ENCODE results near the gene CISD2.
"Not testable (repeated sequence)": the region's sequence is repeated elsewhere in the genome, so short reads cannot be mapped to it uniquely, and the experiment has no call there.

The CISD2 gene, protein sequence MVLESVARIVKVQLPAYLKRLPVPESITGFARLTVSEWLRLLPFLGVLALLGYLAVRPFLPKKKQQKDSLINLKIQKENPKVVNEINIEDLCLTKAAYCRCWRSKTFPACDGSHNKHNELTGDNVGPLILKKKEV

DNA sequence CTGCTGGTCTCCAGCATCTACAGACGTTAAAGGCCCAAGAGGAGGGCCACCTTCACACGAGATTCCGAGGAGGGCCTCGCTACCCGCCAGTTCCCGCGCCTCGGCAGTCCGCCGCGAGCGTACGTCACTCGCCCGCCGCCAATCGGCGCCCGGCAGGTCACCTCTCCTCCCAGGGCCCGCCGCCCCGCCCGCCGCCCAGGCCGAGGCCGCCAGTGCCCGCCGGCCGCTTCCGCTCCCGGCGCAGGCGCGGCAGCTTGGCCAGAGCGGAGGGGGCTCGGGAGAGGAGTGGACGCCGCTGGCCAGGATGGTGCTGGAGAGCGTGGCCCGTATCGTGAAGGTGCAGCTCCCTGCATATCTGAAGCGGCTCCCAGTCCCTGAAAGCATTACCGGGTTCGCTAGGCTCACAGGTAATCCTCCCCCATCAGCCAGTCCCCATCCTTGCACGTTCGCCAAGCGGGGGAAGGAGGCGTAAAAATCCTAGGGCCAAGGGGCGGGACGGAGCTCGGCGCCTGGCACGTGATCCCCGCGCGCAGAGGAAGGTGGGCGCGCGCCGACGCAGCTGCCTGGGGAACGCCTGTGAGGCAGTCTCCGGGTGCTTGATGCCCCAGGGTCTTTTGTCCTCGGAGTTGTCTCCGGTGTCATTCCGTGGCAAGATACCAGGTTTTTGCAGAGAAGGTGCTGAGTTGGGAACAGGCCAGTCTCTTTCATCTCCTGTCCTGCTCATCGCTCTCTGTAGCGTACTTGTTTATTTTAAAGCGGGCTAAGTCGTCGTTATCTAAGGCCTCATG, at the start of gene CISD2:
Gene CISD2, plus strand, starts transcription at position 212 of the 788 bp plus-strand sequence. Its CDS starts 93 bp downstream, at position 305.
- peak; percentile 85 for DNase-seq (ENCODE audit: low read depth)

- DNase-seq (ENCODE audit: low read depth) = not testable (repeated sequence)
These were observed 49.7 kb upstream of the CISD2 start for GRCh38 chr4:102819100-102819499.

DNA sequence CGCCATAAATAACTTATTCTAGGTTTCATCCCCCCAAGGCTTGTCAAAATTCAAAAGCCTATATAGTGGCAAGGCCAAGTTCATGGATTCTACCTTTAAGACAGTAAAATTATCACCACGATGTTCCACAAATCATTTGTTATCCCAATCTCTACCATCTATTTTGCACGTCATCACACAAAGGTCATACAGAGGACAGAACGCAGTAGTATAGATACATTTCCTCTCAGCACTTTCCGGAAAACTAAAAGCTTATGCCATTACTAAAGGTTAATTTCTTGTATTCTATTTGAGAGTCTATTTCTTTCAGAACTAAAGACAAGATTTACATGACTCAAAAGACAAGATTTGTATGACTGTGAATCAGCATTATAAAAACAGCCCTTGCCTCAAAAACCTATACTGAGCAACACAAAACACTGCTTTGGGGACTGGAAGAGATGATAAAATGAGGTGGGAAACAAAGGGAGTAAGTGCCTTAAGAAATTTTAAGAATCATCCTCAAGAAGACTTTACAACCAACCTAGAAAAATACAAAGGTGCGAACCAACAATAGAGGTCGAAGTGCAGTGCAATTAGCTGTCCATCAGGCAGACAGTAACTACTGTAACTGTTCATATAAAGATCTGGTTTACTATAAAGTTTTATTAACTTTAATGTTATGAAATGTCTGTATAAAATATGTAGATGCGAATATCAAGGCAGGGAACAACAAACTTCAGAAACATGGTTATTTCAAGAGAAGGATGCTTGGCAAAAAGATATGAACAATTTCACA, 49.0 kb upstream of the CISD2 start:
- DNase-seq (ENCODE audit: low read depth) = no peak

- no peak for DNase-seq (ENCODE audit: low read depth)
These were observed 45.3 kb upstream of the CISD2 start for GRCh38 chr4:102823464-102823863.

DNA sequence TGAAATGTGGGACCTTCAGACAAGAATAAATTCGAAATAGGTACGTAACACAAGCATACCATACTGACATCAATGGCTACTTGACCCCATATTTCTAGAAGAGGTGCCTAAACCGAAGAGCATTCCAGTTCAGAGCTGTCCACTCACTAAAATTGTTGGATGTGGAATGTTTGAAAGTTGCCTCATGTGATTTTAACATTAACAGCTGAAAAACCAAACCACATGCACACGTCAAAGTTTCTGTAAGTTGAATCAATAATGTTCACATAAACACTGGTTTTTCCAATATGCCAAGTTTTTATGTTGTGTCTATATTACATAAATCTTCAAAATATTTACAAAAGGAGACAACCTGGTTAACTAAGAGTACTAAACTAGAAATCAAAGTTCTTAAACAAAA, 44.9 kb upstream of the CISD2 start:
- DNase-seq (ENCODE audit: low read depth) = no peak

- no peak for DNase-seq (ENCODE audit: low read depth)
These were observed 44.4 kb upstream of the CISD2 start for GRCh38 chr4:102824398-102824797.

DNA sequence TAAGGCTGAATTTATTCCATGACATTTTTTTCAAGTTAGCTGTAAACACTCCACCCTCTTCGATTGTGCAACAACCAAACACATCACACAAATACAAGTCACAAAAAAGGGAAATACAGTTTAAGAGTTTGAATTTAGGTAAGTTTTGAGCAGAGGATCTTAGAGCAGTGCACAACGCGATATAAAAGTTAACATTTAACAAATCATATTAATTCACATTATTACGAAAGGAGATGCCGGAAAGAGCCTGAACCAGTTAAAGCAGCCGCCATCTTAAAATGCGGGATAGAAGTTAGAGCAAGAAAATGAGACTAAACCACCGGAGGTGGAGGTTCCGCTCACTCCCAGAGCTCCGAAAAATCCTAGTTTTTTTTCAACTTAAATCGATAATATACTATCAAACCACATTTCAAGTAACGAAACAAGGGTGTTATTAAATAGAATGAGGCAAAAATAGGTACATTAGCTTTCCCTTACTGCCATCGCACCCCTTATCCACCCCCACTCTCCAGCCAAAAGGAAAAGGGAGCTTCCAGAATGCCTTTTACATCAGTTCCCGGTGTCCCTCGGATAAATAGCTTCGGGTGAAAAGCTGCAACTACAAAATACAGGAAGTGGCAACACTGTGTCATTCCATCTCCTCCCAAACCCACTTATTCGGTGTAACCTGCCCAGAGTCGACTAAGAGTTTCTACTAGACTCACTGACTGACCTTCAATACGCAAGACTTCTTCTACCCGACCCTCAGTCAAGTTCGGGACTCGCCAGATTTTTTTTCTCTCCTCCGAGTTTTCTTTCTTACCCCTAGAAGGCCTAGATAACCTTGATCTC, 43.3 kb upstream of the CISD2 start:
- peak; percentile 22 for DNase-seq (ENCODE audit: low read depth)

- no peak for DNase-seq (ENCODE audit: low read depth)
These were observed 42.5 kb upstream of the CISD2 start for GRCh38 chr4:102826105-102826889.

DNA sequence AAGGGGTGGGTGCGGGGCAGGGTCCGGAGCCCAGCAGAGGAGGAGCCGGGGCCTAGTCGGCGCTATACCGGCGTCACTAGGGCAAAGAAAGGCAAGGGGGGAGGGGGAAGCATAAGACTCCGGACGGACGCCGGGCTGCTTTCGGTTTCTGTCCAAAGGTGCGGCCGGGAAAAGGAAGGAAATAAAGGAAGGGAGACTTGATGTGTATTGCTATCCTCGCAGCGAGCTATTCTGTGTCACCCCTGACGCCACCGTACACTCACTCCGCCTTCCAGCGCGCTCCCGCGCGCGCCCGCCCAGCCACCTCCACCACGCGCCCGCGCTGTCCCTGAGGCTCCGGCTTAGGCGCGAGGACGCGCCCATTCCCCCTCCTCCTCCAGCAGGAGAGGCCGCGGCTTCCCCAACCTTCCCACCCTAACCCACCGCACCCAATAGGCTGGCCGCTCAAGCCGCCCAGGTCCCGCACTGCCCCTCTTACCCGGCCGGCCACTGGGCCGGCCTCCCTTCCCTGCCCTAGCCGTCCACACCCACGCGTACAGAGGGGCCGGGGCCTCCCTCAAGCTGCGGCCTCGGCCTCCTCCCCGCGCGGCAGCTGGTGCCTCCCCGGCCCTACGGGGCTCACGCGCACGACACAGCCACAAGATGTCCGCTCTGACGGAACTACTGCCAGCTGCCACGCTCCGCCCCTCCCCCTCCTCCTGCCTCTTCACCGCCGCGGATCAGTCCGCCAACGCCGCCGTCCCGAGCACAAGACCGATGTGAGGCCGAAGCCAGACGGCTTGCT, 41.7 kb upstream of the CISD2 start, which contains the start of gene UBE2D3:
Gene UBE2D3, minus strand, starts transcription at position 662 of the 784 bp plus-strand sequence. CDS start 1,043 bp downstream, outside the sequence.
- peak; percentile 91 for DNase-seq (ENCODE audit: low read depth)

DNA sequence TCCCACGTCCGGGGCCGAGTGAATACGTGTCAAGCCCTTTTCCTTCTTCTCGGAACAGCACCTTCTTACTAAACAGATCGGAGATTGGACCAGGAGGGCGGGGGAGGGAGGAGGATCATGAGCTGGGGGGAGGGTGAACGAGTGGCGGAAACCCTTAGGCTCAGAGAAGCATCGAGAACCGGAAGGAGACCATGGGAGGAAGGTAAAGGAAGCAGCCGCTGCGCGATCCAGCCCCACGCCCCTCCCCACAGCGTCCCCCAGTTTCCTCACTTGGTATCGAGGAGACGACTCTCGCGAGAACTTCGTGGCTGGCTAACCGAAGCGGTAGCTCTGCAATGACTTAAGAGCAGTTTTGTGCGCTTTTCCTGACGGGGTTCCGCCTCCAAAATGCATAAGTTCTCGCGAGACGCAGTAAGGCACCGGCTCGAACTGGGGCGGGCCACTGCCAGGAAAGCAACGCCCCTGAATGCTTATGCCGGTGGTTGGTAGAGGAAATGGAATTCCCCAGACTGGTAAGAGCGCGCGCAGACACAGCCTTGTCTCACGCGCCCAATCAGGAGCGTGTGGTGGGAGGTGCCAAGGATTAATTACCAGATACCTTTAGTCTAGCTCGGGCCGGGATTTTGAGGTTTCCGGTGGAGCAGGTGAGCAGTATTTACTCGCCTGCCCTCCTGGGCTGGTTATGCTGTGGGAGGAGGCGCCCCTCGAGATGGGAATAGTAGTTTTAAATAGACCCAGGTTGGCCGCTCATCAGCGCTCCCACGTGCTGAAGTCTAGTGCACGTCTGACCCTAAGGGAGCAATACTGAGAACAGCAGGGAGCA, 40.9 kb upstream of the CISD2 start:
- DNase-seq (ENCODE audit: low read depth) = peak; percentile 100

- DNase-seq (ENCODE audit: low read depth) = no peak
These were observed 40.3 kb upstream of the CISD2 start for GRCh38 chr4:102828497-102828808.

DNA sequence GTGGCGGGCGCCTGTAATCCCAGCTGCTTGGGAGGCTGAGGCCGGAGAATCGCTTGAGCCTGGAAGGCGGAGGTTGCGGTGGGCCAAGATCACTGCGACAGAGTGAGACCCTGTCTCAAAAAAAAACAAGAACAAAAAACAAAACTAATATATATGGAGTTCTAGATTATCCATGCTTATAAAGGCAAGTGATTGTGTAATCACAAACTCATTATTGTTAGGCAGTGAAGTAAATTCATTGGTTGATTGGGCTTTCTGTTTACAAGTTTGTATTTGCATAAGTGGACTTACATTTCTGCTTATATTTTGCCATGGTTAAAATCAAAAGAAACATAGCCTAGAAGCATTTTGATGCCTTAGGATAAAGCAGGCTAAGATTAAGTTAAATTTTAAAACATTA, 39.0 kb upstream of the CISD2 start:
- DNase-seq (ENCODE audit: low read depth) = no peak

- no peak for DNase-seq (ENCODE audit: low read depth)
These were observed 36.7 kb upstream of the CISD2 start for GRCh38 chr4:102832105-102832504.

GRCh38 chr4:102832667-102833066, 36.1 kb upstream of the CISD2 start:
- no peak for DNase-seq (ENCODE audit: low read depth)

GRCh38 chr4:102836596-102836995, 32.2 kb upstream of the CISD2 start:
- DNase-seq (ENCODE audit: low read depth) = no peak

- DNase-seq (ENCODE audit: low read depth) = no peak
These were observed 26.4 kb upstream of the CISD2 start for GRCh38 chr4:102842367-102842766.

GRCh38 chr4:102843273-102843672, 25.5 kb upstream of the CISD2 start:
- DNase-seq (ENCODE audit: low read depth) = no peak

GRCh38 chr4:102843938-102844337, 24.9 kb upstream of the CISD2 start:
- no peak for DNase-seq (ENCODE audit: low read depth)

- no peak for DNase-seq (ENCODE audit: low read depth)
These were observed 21.1 kb upstream of the CISD2 start for GRCh38 chr4:102847687-102848086.
